Eye (tissue), 1 donor: Measurements from ENCODE around the gene UNC80.

Experiments
- DNase-seq: peaks from one replicate; pipeline ENCODE4 v3.0.0-alpha.2; 2015

Gene UNC80

GRCh38 chr2:209913786-209914345 lies 142.2 kb downstream of the UNC80 start:
- DNase-seq: no peak

- DNase-seq: no peak
These were observed 145.6 kb downstream of the UNC80 start for GRCh38 chr2:209917154-209917771.

GRCh38 chr2:209918251-209918650 lies 146.6 kb downstream of the UNC80 start:
- no peak for DNase-seq

GRCh38 chr2:209922116-209922515 lies 150.5 kb downstream of the UNC80 start:
- DNase-seq: no peak

- DNase-seq: no peak
These were observed 157.7 kb downstream of the UNC80 start for GRCh38 chr2:209929369-209929768.

GRCh38 chr2:209933499-209934483 lies 162.2 kb downstream of the UNC80 start:
- peak; percentile 78 for DNase-seq

- DNase-seq: no peak
These were observed 164.6 kb downstream of the UNC80 start for GRCh38 chr2:209936106-209936666.

- no peak for DNase-seq
These were observed 166.3 kb downstream of the UNC80 start for GRCh38 chr2:209937893-209938292.

- no peak for DNase-seq
These were observed 167.3 kb downstream of the UNC80 start for GRCh38 chr2:209938906-209939305.

- DNase-seq: no peak
These were observed 169.3 kb downstream of the UNC80 start for GRCh38 chr2:209940936-209941335.

- DNase-seq: no peak
These were observed 170.8 kb downstream of the UNC80 start for GRCh38 chr2:209942426-209942825.

GRCh38 chr2:209942936-209943605 lies 171.4 kb downstream of the UNC80 start:
- DNase-seq: peak; percentile 32

- no peak for DNase-seq
These were observed 172.1 kb downstream of the UNC80 start for GRCh38 chr2:209943776-209944175.

GRCh38 chr2:209946539-209946938 lies 174.9 kb downstream of the UNC80 start:
- DNase-seq: no peak

- no peak for DNase-seq
These were observed 184.6 kb downstream of the UNC80 start for GRCh38 chr2:209956271-209956670.

GRCh38 chr2:209958016-209958415 lies 186.4 kb downstream of the UNC80 start:
- no peak for DNase-seq

GRCh38 chr2:209960045-209960444 lies 188.4 kb downstream of the UNC80 start:
- peak; percentile 28 for DNase-seq

GRCh38 chr2:209960676-209961630 lies 189.3 kb downstream of the UNC80 start:
- DNase-seq: peak; percentile 88

GRCh38 chr2:209965723-209966122 lies 194.1 kb downstream of the UNC80 start:
- DNase-seq: no peak

GRCh38 chr2:209969692-209970091 lies 198.1 kb downstream of the UNC80 start:
- DNase-seq: no peak

- no peak for DNase-seq
These were observed 198.6 kb downstream of the UNC80 start for GRCh38 chr2:209970271-209970670.

GRCh38 chr2:209970711-209971110 lies 199.1 kb downstream of the UNC80 start:
- no peak for DNase-seq
